ENCODE measurements around the gene WDR1.

The WDR1 gene

DNA sequence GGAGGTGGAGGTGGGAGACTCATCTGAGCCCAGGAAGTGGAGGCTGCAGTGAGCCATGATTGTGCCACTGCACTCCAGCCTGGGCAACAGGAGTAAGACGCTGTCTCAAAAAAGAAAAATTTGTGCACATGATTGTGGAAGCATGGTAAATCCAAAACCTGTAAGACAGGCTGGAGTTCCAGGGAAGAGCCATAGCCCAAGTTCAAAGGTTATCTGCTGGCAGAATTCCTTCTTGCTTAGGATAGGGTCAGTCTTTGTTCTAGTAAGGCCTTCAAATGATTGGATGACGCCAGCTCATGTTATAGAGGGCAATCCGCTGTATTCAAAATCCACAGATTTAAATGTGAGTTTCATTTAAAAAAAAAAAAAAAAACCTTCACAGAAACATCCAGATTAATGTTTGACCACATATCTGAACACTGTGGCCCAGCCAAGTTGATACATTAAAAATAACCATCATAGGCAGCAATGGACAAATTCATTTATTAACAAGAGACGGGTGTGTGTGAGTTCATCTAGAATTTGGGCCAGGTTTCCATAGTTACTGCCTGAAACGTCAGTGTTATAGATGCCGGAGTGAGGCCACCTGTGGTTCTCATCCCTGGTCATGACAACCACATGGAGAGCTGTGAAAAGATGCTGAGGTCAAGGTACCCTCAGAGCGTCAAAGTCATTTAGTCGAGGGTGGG lies 60.1 kb downstream of the WDR1 start:
- no peak for TF ChIP-seq ZNF274 (IDR thresholded peaks at IDR 0.05; ENCODE audit: low read depth, low read length)

DNA sequence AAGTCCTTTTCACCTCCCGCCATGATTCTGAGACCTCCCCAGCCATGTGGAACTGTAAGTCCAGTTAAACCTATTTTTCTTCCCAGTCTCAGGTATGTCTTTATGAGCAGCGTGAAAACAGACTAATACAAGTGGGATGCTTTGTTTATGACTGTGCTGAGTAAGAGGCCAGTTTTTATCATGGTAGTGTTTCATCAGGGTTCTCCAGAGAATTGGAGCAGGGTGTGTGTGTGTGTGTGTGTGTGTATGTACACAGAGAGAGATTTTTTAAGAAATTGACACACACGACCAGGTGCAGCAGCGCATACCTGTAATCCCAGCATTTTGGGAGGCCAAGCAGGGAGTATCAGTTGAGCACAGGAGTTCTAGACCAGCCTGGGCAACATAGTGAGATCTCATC lies 60.7 kb downstream of the WDR1 start:
- H3K4me3 ChIP-seq (ENCODE audit: low read length), result no peak overlapping the region
- no peak for TF ChIP-seq ZNF274 (IDR thresholded peaks at IDR 0.05; ENCODE audit: low read depth, low read length)

More for the DNA sequence above, 60.1 kb downstream of the WDR1 start:
- no peak overlapping the region for H3K4me3 ChIP-seq (ENCODE audit: low read length)

DNA sequence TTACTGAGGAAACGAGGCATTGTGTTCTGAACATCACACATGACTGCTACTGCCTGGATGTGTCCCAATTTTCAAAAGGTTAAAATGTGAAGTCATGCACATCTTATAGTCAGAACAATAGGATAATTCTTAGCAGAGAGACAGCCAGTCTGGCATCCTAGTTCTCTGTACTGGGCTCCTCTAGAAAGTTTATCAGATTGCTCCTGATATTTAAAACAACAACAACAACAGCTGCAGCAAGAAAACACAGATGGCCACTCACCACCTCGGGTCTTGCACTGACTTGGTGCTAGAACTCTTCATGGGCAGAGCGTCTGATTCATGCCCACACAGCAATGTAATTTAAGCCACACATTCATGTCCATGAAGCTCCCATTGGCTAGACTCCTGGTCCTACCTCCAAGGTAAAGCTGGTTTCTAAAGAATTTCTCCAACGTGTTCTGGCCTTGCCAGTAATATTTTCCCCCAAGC lies 62.0 kb downstream of the WDR1 start:
- no peak overlapping the region for H3K4me3 ChIP-seq (ENCODE audit: low read length)
- no peak for TF ChIP-seq ZNF274 (IDR thresholded peaks at IDR 0.05; ENCODE audit: low read depth, low read length)

GRCh38 chr4:10053635-10054453 lies 62.8 kb downstream of the WDR1 start:
- no peak overlapping the region for H3K4me3 ChIP-seq (ENCODE audit: low read length)
- no peak for TF ChIP-seq ZNF274 (IDR thresholded peaks at IDR 0.05; ENCODE audit: low read depth, low read length)

GRCh38 chr4:10051517-10052135 lies 65.0 kb downstream of the WDR1 start:
- TF ChIP-seq ZNF274 (IDR thresholded peaks at IDR 0.05; ENCODE audit: low read depth, low read length), result no peak
- H3K4me3 ChIP-seq (ENCODE audit: low read length), result no peak overlapping the region

GRCh38 chr4:10050721-10051120 lies 65.9 kb downstream of the WDR1 start:
- TF ChIP-seq ZNF274 (IDR thresholded peaks at IDR 0.05; ENCODE audit: low read depth, low read length), result no peak

DNA sequence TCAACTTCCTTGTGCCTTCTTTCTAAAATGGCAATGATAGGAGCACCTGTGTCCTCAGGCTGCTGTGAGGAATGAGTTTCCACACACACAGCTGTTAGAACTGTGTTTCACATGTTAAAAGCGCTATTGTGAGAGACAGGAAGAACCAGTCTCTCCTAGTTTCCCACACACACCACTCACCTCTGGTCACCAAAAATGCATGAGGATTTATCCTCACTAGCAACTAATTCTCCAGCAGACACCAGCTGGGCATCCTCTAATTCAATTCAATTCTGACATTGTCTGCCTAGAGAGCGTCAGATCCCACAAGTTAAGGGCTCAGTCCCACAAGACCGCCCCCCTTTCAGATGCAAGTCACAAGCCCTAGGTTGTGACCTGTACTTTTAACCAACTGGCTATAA lies 66.3 kb downstream of the WDR1 start:
- no peak for TF ChIP-seq ZNF274 (IDR thresholded peaks at IDR 0.05; ENCODE audit: low read depth, low read length)
- H3K4me3 ChIP-seq (ENCODE audit: low read length), result no peak overlapping the region

More at GRCh38 chr4:10050721-10051120, 65.9 kb downstream of the WDR1 start:
- H3K4me3 ChIP-seq (ENCODE audit: low read length), result no peak overlapping the region

DNA sequence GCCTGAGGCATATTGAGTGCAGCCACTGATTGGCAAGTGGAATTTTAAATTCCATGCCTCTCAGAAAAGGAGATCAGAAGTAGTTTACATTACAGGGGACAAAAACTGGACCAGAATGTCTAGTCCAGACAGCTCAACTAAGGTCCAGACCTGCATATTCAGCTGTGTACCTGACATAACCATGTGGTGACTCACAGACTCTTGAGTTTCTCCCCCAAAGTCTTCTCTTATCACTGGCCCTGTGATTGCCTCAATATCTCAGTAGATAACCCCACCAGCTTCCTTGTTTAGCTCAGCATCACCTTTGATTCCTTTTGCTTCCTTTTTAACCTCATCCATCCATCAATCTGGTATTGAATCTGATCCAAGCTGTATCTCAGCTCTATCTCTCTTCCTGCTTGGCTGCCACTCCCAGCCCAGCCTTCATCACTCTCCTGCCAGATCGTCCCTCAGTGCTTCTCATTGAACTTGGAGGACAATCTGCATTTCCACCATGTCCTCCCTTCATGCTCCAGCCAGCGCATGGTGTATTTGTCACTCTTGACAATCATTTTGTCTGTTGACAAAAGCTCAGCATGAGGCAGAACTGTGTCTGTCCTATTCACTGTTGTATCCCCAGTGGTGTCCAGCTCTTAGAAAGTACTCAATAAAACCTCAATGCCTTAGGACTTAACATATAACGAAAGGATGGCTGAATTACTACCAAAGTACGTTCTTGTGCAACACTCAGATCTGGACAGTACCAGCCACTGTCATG lies 67.5 kb downstream of the WDR1 start:
- no peak overlapping the region for H3K4me3 ChIP-seq (ENCODE audit: low read length)
- no peak for TF ChIP-seq ZNF274 (IDR thresholded peaks at IDR 0.05; ENCODE audit: low read depth, low read length)

DNA sequence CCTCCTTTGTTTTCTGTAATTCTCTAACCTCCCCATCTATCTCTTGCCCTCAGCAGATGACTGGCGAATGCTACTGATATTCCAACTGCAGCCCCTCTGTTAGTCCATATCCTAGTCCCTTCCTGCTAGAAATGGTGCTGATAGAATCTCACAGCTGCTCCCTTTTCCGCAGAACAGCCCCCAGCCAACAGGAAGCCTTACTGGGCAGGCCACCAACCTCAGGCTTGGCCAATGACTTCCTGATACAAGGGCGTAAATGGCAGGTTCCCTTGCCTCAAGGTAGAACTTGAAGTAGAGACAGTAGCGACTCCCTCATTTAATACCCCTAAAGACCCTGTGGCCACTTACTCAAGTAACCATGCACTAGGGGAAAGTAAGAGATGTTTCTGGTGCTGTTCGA lies 68.6 kb downstream of the WDR1 start:
- TF ChIP-seq ZNF274 (IDR thresholded peaks at IDR 0.05; ENCODE audit: low read depth, low read length), result no peak
- H3K4me3 ChIP-seq (ENCODE audit: low read length), result no peak overlapping the region

DNA sequence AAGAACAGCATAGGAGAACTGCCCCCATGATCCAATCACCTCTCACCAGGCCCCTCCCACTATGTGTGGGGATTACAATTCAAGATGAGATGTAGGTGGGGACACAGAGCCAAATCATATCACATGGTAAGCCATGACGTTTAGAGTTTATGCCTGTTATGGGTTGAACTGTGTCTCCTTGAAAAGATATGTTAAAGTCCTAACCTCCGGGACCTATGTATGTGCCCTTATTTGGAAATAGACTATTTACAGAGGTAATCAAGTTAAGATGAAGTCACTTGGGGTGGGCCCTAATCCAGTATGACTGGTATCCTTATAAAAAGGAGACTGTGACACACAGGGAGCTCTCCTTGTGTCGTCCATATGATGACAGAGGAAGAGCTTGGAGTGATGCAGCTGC lies 70.1 kb downstream of the WDR1 start:
- no peak for TF ChIP-seq ZNF274 (IDR thresholded peaks at IDR 0.05; ENCODE audit: low read depth, low read length)
- no peak overlapping the region for H3K4me3 ChIP-seq (ENCODE audit: low read length)

DNA sequence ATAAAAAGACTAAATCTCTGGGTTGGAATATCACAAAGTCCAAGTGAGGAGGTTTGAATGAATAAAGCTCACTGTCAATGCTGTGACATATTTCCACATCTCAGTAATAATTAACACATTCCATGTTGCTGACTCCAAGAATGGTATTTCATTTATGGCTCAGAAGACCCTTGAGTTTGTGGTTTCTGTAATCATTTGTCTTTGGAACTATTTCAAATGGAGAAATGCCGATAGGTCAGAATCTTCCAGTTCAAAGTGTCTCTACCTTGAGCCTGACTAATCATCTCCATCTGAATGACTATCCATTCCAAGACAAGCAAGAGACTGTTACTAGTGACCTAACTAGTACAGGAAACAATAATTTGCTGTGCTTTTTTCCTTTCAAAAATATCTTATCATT lies 71.1 kb downstream of the WDR1 start:
- no peak for TF ChIP-seq ZNF274 (IDR thresholded peaks at IDR 0.05; ENCODE audit: low read depth, low read length)
- H3K4me3 ChIP-seq (ENCODE audit: low read length), result no peak overlapping the region

GRCh38 chr4:10041036-10041435 lies 75.6 kb downstream of the WDR1 start:
- no peak overlapping the region for H3K4me3 ChIP-seq (ENCODE audit: low read length)
- TF ChIP-seq ZNF274 (IDR thresholded peaks at IDR 0.05; ENCODE audit: low read depth, low read length), result no peak

DNA sequence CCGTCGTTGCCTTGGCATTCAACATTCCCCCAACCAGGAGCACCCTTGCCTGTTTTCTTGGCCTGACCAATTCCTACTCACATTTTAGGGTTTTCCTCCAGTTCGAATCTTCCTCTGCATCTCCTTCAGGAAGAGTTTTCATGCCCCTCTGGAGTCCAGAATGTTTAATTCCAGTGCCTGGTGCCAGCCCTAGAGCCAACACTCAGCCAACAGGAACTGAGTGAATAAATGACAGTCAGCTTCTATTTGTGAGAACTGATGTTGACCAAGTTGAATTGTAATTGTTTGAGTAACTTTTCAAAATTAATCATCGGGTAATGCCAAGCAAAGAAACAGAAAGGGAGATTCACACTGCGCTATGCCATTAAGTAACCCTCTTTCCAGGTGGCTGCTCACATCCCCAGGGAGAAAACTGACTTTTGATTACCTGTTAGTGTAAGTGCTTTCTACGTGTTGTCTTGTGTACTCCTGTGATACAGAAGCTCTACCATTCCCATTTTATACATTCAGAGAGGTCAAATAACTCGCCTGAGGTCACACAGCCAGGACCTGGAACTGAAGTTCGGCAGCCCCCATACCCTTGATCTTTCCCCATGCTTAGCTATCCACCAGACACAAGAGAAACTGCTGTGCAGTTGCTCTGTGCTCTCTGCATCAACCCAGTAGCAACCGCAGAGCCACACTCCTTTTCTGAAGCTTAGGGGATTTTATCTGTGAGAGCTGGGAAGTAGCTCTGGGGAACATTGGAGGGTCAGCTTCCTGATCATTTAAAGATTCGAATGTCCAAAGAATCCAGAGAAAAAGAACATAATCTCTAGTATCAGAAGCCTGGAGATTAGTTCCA lies 76.3 kb downstream of the WDR1 start:
- TF ChIP-seq ZNF274 (IDR thresholded peaks at IDR 0.05; ENCODE audit: low read depth, low read length), result no peak
- H3K4me3 ChIP-seq (ENCODE audit: low read length), result no peak overlapping the region
